IMR-90 (cell line): ENCODE data around the gene VCP. TPM values are rescaled to one million over a fixed set of nuclear protein-coding genes. Genes with fewer than 3 reads are reported as not detected.

Source experiments
- ATAC-seq: fragments of 200-7000 bp; cut with Tn5 transposase; 2 replicates; pipeline ENCODE4 v1.9.1; 2020; ENCODE audit warnings: low read depth, mild to moderate bottlenecking, moderate library complexity
- Bru-seq: library from RNA; stranded (reverse); fragments of 400-500 nt; gene quantifications from one replicate; lab custom pipeline; 2021; lab: Mats Ljungman, UMichigan
- BruChase-seq, 2 experiments: library from RNA; stranded (reverse); fragments of 400-500 nt; gene quantifications; one replicate each; lab custom pipeline; 2021; lab: Mats Ljungman, UMichigan
- BruUV-seq: library from RNA; stranded (reverse); fragments of 400-500 nt; replicated peaks from 2 replicates; lab custom pipeline; 2021; lab: Mats Ljungman, UMichigan
- CTCF ChIA-PET: fragments of 300-600 bp; formaldehyde crosslinking; extraction: SDS; loops from one replicate; lab custom pipeline; 2021; ENCODE audit warnings: antibody characterized with exemption; lab: Yijun Ruan, JAX
- POLR2A ChIA-PET: fragments of 300-600 bp; sonication (Branson Sonifier 250); formaldehyde crosslinking; loops from one replicate; lab custom pipeline; 2022; ENCODE audit warnings: antibody characterized with exemption; ENCODE audit not compliant: unreplicated experiment; lab: Charles Lee
- DNase-seq: peaks from one replicate; pipeline ENCODE4 v3.0.0; 2013
- H2AFZ ChIP-seq: replicated peaks from 2 replicates; pipeline ENCODE3; 2013; ENCODE audit warnings: low read length, mild to moderate bottlenecking; ENCODE audit not compliant: poor library complexity
- H2AK5ac ChIP-seq: 2 replicates; pipeline ENCODE4 v1.6.1; 2013; ENCODE audit warnings: low read depth, low read length, inconsistent platforms
- H2AK9ac ChIP-seq: replicated peaks from 2 replicates; pipeline ENCODE3; 2013; ENCODE audit warnings: mild to moderate bottlenecking, low read depth, low read length, moderate library complexity; ENCODE audit not compliant: poor library complexity
- H2BK120ac ChIP-seq: 2 replicates; pipeline ENCODE4 v1.6.1; 2013; ENCODE audit warnings: low read depth, low read length, inconsistent platforms
- H2BK15ac ChIP-seq: 3 replicates; pipeline ENCODE4 v1.6.1; 2013; ENCODE audit warnings: low read depth, low read length, inconsistent platforms
- H2BK20ac ChIP-seq: 2 replicates; pipeline ENCODE4 v1.6.1; 2013; ENCODE audit warnings: low read depth, mild to moderate bottlenecking, inconsistent platforms, low read length, moderate library complexity
- H2BK5ac ChIP-seq: 2 replicates; pipeline ENCODE4 v1.6.1; 2013; ENCODE audit warnings: mild to moderate bottlenecking, low read depth, low read length, inconsistent platforms; ENCODE audit not compliant: poor library complexity, severe bottlenecking
- H3K14ac ChIP-seq: replicated peaks from 2 replicates; pipeline ENCODE4 v1.6.1; 2013; ENCODE audit warnings: low read depth, low read length, inconsistent platforms
- H3K18ac ChIP-seq: 2 replicates; pipeline ENCODE4 v1.6.1; 2013; ENCODE audit warnings: low read depth, low read length, control low read depth
- H3K23ac ChIP-seq: 2 replicates; pipeline ENCODE4 v1.6.1; 2013; ENCODE audit warnings: low read depth, low read length, inconsistent platforms
- H3K27ac ChIP-seq: 2 replicates; pipeline ENCODE4 v1.5.1; 2013; ENCODE audit warnings: mild to moderate bottlenecking, control low read depth, low read length; ENCODE audit not compliant: insufficient read depth
- H3K27me3 ChIP-seq: 2 replicates; pipeline ENCODE4 v1.6.1; 2013; ENCODE audit warnings: low read length; ENCODE audit not compliant: control insufficient read depth, insufficient read depth
- H3K36me3 ChIP-seq: 2 replicates; pipeline ENCODE4 v1.6.1; 2013; ENCODE audit warnings: low read length, mixed read lengths; ENCODE audit not compliant: control insufficient read depth, insufficient read depth
- H3K4ac ChIP-seq: 2 replicates; pipeline ENCODE4 v1.6.1; 2013; ENCODE audit warnings: low read depth, low read length, inconsistent platforms
- H3K4me1 ChIP-seq: 2 replicates; pipeline ENCODE4 v1.6.1; 2013; ENCODE audit warnings: low read length, mixed read lengths; ENCODE audit not compliant: control insufficient read depth, insufficient read depth
- H3K4me2 ChIP-seq: 2 replicates; pipeline ENCODE4 v1.6.1; 2013; ENCODE audit warnings: low read depth, mild to moderate bottlenecking, control low read depth, low read length, moderate library complexity
- H3K4me3 ChIP-seq: 2 replicates; pipeline ENCODE4 v1.5.1; 2013; ENCODE audit warnings: low read depth, mild to moderate bottlenecking, control low read depth, low read length, moderate library complexity; ENCODE audit not compliant: insufficient read depth
- H3K56ac ChIP-seq: 2 replicates; pipeline ENCODE4 v1.6.1; 2013; ENCODE audit warnings: low read length, inconsistent platforms; ENCODE audit not compliant: insufficient read depth; ENCODE audit errors: extremely low read depth
- H3K79me1 ChIP-seq, 2 experiments: 2 replicates each; pipeline ENCODE4 v1.6.1; 2013; ENCODE audit warnings: low read length in 2 of 2, inconsistent platforms in 1 of 2, low read depth in 1 of 2
- H3K9ac ChIP-seq: 2 replicates; pipeline ENCODE4 v1.6.1; 2013; ENCODE audit warnings: low read depth, low read length, control low read depth
- H3K9me1 ChIP-seq: 2 replicates; pipeline ENCODE4 v1.6.1; 2013; ENCODE audit warnings: low read length, inconsistent platforms; ENCODE audit not compliant: insufficient read depth
- H3K9me3 ChIP-seq: 2 replicates; pipeline ENCODE4 v1.6.1; 2013; ENCODE audit warnings: low read length; ENCODE audit not compliant: control insufficient read depth, insufficient read depth
- H4K20me1 ChIP-seq: 2 replicates; pipeline ENCODE4 v1.6.1; 2013; ENCODE audit warnings: low read length, inconsistent platforms; ENCODE audit not compliant: insufficient read depth
- H4K5ac ChIP-seq: 2 replicates; pipeline ENCODE4 v1.6.1; 2013; ENCODE audit warnings: mild to moderate bottlenecking, low read depth, low read length, control low read depth
- H4K8ac ChIP-seq, 2 experiments: 2 replicates each; pipeline ENCODE4 v1.6.1; 2013; ENCODE audit warnings: low read depth in 2 of 2, low read length in 2 of 2, control low read depth in 1 of 2, inconsistent platforms in 1 of 2
- H4K91ac ChIP-seq: 2 replicates; pipeline ENCODE4 v1.6.1; 2013; ENCODE audit warnings: low read depth, low read length, inconsistent platforms; ENCODE audit not compliant: insufficient read depth
- BHLHE40 ChIP-seq: fragments of 150-350 bp; IDR thresholded peaks from 2 replicates; pipeline ENCODE4 v1.6.1; 2016; ENCODE audit warnings: mild to moderate bottlenecking, low read depth, low read length
- FOS ChIP-seq: fragments of 150-350 bp; IDR thresholded peaks from 2 replicates; pipeline ENCODE4 v1.6.1; 2016; ENCODE audit warnings: low read depth, low read length
- NFE2L2 ChIP-seq: fragments of 150-350 bp; IDR thresholded peaks from 2 replicates; pipeline ENCODE4 v1.6.1; 2016; ENCODE audit warnings: low read depth, mild to moderate bottlenecking, low read length
- POLR2A ChIP-seq: IDR thresholded peaks from 2 replicates; pipeline ENCODE4 v1.6.1; 2012; ENCODE audit warnings: mild to moderate bottlenecking, low read depth, low read length
- RFX5 ChIP-seq: IDR thresholded peaks from 2 replicates; pipeline ENCODE4 v1.8.0; 2012; ENCODE audit warnings: low read depth, mild to moderate bottlenecking, low read length, moderate library complexity
- WGBS, 2 experiments: methylation state at CpG; one replicate each; pipeline versions ENCODE4 v1.1.5 to v1.1.7; 2013; ENCODE audit warnings: missing lambda C conversion rate in 2 of 2; ENCODE audit not compliant: insufficient read length in 1 of 2; ENCODE audit errors: extremely low coverage in 2 of 2; 5-methylcytosine and 5-hydroxymethylcytosine counted together
- dilution Hi-C: fragments of 300-500 bp; cut with HindIII; formaldehyde crosslinking; loops from one replicate; pipeline ENCODE4 v1.14.3; 2018; ENCODE audit warnings: low sequenced_read_pairs; ENCODE audit not compliant: unreplicated experiment
- in situ Hi-C: fragments of 300-500 bp; cut with MboI; formaldehyde crosslinking; loops from 3 replicates; pipeline ENCODE4 v1.14.3; 2019; ENCODE audit warnings: low sequenced_read_pairs, inconsistent platforms, mixed read lengths
- intact Hi-C: fragments of 100-400 bp; cut with micrococcal nuclease; formaldehyde crosslinking; loops from 2 replicates; pipeline ENCODE4 v1.10.0; 2022
- long read RNA-seq: library from polyadenylated mRNA; unstranded; transcript quantifications from one replicate; pipeline ENCODE4 v2.0.0, GENCODE V29; 2021; ENCODE audit not compliant: unreplicated experiment
- polyA plus RNA-seq, 3 experiments: library from polyadenylated mRNA; depleted of rRNA; stranded (reverse); fragments of >200 nt; gene quantifications; 2 replicates each; pipeline ENCODE4 v1.2.3, GENCODE V29; 2012; ENCODE audit warnings: low replicate concordance in 1 of 3
- total RNA-seq: library from RNA; depleted of rRNA; stranded (reverse); fragments of >200 nt; gene quantifications from 2 replicates; pipeline ENCODE4 v1.2.3, GENCODE V29; 2012; rRNA removed

VCP gene
- total RNA-seq (492 and 516 TPM in 2 replicates), polyA plus RNA-seq (2012; rRNA removed) (291 and 292 TPM in 2 replicates), Bru-seq, nascent RNA (percentile 97 among the genes with signal in this experiment), BruChase-seq, experiment 1, labeled RNA remaining after a 6-hour chase (percentile 98 among the genes with signal in this experiment), BruChase-seq, experiment 2, labeled RNA remaining after a 2-hour chase (percentile 97 among the genes with signal in this experiment)
- polyA plus RNA-seq (2012; cell fraction: cytosol; rRNA removed), result 120 and 175 TPM in 2 replicates
- polyA plus RNA-seq (2012; cell fraction: nucleus; rRNA removed; ENCODE audit: low replicate concordance), result 208 and 316 TPM in 2 replicates
- long read RNA-seq, full-length matches to known transcripts, result 959 of 1,148 reads
- long read RNA-seq, partial matches to known transcripts, result 60 of 1,148 reads
- long read RNA-seq, other reads (novel, unspliced or antisense), result 129 of 1,148 reads

DNA sequence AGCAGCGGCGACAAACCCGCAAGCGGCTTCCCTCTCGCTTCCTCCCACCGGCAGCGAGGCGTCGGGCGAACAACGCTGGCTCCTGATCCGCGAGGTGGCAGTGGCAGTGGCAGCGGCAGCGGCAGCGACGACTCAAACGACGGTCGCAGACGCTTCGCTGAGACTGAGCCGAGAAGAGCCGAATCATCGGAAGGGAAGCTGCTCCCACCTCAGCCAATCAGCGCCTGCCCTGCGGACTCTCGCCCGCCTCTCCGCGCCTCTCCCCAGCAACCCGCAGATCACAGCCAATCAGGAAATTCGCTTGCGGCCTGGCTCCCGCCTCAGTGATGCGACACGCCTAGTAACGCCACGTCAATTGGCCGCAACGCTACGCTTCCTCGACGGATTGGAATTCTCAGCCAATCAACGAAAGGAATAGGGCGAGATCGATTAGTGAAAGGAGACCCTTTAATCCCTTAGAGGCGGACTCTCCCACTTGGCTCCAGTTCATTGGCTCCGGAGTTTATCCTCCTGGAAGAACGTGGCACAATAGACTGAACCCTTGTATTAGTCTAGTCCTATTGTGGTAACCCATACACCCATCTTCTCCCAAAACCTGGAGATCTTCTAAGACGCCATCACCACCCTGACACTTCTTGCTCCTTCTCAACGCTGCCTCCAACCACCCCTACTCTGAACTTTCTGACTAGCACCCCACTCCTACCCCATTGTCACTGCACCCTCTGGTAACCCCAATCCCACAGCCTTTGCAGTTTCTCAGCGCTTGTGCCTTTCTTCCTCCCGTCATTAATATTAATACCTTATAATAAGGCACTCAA, at the start of gene VCP:
TSS of gene VCP (minus strand) at position 165 of the 818 bp plus-strand sequence. CDS start 272 bp downstream, outside the sequence.
- Histone ChIP-seq H2BK15ac (peak within 1 kb of the TSS; percentile 69; the same call in 1 of the 3 replicates), H3K23ac (peak within 1 kb of the TSS; percentile 90), H2BK5ac (peak within 1 kb of the TSS; percentile 86), H3K79me1 (peaks cover 9 to 61% of the 10 kb centered on the region in 2 experiments; a peak in 3 of 4 replicates), H3K14ac (peak within 1 kb of the TSS; percentile 81), H3K9me3 (no peaks in the 10 kb centered on the region), H2AFZ (peak within 1 kb of the TSS; percentile 91), H3K4me3 (peak within 1 kb of the TSS; percentile 70), H3K4me1 (peaks cover 12% of the 10 kb centered on the region), H3K18ac (peak within 1 kb of the TSS; percentile 28), H3K9me1 (peaks cover 32% of the 10 kb centered on the region), H3K4ac (peak within 1 kb of the TSS; percentile 86), H4K20me1 (peaks cover 48% of the 10 kb centered on the region), H2BK20ac (peak within 1 kb of the TSS; percentile 50), H3K36me3 (peaks cover 8% of the 10 kb centered on the region), H2AK9ac (peak within 1 kb of the TSS; percentile 97), H4K5ac (peak within 1 kb of the TSS; percentile 81), H4K91ac (peak within 1 kb of the TSS; percentile 72), H3K27ac (peak within 1 kb of the TSS; percentile 91), H2AK5ac (peak within 1 kb of the TSS; percentile 90), H3K4me2 (peak within 1 kb of the TSS; percentile 97), H3K9ac (peak within 1 kb of the TSS; percentile 82), H4K8ac (peak within 1 kb of the TSS; percentile 74 to 99), H3K56ac (peak within 1 kb of the TSS; percentile 80), H2BK120ac (peak within 1 kb of the TSS; percentile 44), H3K27me3 (no peaks in the 10 kb centered on the region)
- WGBS, 2 experiments, result 4% methylated on average over 35 of the region's 54 CpGs; no CpG with 5 or more reads in 1 of the 2 experiments
- TF ChIP-seq POLR2A (peak; percentile 96), FOS (peak; percentile 57; the same call in 1 of the 2 replicates), BHLHE40 (no peak; the same call in 1 of the 2 replicates), NFE2L2 (peak; percentile 30; the same call in 1 of the 2 replicates), RFX5 (peak; percentile 99)
- ChIA-PET POLR2A (interaction anchor here (0.6 to 1.0 kb wide), 3 partner anchors 8 to 38 kb away, joined by 3 to 4 read pairs (median 4); no protein-coding TSS in a partner anchor), CTCF (interaction anchor here (1.0 to 1.4 kb wide), 2 partner anchors 88 to 173 kb away, joined by 3 to 4 read pairs; no protein-coding TSS in a partner anchor)
- intact Hi-C loops (loop anchor here (2.0 to 10.0 kb wide), 2 partner anchors 84 to 308 kb away; partner anchors contain the start of gene DNAJB5), in situ Hi-C loops (no loop called here), dilution Hi-C loops (no loop called here)
- no TSS peak for BruUV-seq
- DNase-seq (peak; percentile 99), ATAC-seq (peak; percentile 88)
